Occipital lobe (tissue), 2 donors: ENCODE results near the gene ZSCAN12. TPM values are rescaled to one million over a fixed set of nuclear protein-coding genes. Genes with fewer than 3 reads are reported as not detected.

Source experiments
- DNase-seq: peaks from one replicate; lab custom pipeline; 2025; lab: John Stamatoyannopoulos, UW
- total RNA-seq: library from RNA; depleted of rRNA; stranded (reverse); fragments of >200 nt; gene quantifications from one replicate; pipeline ENCODE4 v1.2.3, GENCODE V29; 2014

Gene ZSCAN12
- total RNA-seq, 1 donor from 2014 or later: 19.0 TPM

DNA sequence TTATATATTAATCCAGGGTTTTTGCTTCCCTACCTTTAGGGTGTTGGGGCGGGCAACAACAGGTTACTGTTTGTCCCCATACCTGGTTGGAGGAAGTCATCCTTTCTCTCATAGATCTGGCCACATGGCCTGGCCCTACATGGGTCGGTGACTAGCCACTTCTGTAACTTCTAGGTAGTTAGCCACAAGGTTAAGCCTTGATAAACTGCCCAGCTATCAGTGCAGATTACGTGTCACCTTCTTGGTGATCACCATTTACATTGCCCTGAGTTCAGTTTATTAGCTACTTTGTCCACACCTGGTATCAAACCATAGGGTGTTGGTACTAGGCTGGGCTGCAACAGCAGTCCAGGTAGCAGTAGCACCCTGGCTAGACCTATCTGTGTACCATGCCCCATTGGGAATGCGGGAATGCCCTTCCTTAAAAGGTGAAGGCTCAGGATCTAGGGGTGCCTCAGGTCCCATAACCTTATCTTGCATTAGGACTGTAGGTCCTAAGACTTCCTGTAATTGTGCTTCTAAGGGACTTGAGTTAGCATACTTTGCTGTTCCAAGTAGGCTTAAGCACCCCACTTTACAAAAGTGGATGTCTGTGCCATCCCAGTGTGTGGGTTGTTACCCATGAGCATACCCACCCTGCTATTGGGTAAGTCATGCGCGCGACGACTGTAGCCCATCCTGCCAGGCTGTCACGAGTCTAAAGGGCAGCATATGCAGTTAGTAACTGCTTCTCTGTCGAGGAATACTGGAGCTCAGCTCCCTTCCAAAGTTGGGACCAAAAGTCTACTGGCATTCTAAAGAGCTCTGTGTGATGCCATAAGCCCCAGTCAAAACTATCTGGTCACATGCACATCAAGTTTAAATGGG lies 44.6 kb downstream of the ZSCAN12 start:
- no peak for DNase-seq

- DNase-seq: peak; percentile 43
Observed at GRCh38 chr6:28353981-28354676, 45.4 kb downstream of the ZSCAN12 start.

GRCh38 chr6:28353356-28353755 lies 46.2 kb downstream of the ZSCAN12 start:
- no peak for DNase-seq

DNA sequence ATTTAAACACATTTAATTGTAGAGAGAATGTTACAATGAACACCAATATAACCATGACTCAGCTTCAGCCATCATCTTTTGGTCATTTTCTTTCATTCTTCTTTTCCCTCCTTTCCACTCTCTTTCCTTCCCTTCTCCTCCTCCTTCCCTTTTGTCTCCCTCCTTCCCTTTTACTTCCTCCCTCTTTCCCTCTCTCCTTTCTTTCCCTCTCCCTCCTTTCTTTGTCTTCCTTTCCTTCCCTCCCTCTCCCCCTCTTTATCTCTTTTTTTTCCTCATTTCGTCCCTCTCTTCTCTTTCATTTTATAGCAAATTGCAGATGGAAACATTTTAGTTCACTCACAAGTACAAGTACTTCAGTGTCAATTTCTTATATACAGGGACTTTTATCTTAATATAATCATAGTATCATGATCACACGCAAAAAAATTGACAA lies 48.0 kb downstream of the ZSCAN12 start:
- no peak for DNase-seq

DNA sequence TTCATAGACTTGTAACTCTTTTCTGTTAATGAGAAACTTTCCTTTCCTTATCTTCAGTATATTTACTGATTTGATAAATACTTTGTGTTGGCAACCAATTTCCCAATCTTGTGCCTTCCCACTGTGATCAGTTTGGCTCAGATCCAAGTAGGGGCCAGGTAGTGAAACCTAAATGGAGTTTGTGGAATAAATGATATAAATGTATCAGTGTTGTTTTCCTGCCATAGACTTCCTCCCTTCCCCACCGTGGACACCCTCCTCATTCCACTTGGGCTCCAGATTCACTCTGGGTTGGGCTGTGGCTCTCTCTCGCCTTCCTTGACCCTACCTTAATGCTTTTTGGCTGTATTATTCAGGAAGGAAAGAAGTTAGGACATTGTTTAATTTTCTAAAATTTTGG lies 48.5 kb downstream of the ZSCAN12 start:
- DNase-seq: no peak

DNA sequence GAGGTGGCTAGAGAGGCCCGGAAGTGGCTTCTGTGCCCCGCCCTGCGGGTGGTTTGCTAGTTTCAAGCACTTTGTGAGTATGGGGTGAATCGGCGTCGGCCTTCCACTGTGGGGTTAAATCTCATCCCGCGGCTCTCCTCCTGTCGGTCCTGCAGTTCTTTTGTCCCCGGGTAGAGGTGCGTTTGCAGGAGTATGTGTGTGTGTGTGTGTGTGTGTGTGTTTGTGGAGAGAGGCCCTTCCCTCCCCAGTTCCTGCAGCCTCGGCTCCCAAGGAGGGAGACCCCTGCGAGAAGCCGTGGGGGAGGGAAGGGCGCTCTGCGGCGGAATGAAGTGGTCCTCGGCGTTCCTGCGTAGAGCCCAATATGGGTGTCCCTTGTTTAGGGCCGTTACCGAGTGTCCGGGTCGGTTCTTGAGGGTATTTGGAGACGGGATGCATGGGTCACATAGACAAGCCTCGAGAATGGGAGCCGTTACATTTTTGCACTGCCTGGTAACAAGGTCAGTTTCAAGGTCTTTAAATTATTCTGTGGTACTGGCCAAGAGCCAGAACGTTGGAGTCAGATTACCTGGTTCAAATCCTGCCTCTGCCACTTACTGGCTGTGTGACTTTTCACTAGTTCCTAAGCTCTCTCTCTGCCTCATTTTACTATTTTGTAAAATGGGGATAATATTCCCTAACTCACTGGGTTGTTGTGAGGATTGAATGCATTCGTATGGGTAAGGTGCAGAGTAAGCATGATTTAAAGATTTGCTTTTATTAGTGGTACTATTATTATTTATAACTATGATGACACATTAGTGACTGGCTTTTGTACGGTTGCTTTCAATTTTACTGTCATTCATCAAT lies 49.4 kb downstream of the ZSCAN12 start, which contains the start of gene ZKSCAN3:
TSS of gene ZKSCAN3 (plus strand) at position 56 of the 846 bp plus-strand sequence. CDS start 9,640 bp downstream, outside the sequence.
- DNase-seq: peak; percentile 80

DNA sequence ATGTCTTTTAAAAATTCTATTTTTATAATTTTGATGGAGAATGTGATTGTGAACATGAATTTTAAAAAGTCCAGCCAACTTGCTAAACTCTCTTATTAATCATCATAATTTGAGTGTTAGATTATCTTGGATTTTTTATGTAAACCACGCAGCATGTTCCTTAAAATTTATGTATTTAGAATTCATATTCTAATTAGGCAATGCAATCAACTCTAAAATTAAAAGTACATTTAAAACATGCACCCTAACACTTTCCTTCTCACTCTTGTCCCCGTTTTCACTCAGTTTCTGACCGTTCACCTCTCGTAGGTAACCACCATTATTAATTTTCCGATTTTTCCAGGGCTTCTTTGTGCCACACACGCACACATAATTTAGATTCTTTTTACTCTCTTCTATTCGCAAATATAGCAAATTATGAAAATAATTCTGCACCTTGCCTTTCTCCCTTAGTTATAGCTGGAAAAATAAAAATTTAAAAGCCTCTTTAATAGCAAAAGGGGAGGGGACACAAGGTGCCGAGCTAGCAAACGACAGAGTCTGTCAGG lies 50.1 kb downstream of the ZSCAN12 start:
- DNase-seq: no peak

GRCh38 chr6:28347119-28347518 lies 52.4 kb downstream of the ZSCAN12 start:
- no peak for DNase-seq

GRCh38 chr6:28345201-28345600 lies 54.3 kb downstream of the ZSCAN12 start:
- DNase-seq: no peak

DNA sequence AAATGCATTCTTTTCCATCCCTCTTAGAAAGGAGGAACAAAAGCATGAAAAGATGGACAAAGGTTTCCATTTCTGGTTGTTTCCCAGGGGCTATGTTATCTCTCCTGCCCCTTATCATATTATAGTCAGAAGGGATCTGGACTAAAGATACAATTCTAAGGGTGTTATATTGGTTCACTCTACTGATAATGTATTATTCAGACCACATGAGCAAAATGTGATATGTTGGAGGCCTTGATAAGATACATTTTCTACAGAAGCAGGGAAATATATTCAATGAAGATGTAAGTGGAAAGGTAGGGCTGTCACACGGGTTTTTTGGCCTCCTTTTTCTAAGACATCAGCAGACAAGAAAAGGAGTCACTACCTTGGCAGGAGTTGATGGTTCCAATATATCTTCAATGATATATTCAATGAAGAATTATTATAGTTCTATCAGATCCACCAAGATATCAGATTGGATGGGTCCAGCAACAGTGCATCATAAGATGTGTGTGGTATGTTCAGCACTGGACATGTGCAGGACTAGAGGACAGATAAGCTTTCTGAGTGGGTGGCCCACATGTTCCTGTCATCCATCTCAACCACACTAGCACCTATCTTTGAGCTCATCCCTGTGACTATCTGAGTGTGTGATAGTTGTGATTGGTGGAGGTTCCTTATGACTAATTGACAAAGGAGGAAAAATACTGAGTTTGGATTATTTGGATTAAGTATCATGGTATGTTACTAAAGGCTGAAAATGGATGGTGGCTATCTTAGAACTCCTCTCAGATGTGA lies 55.5 kb downstream of the ZSCAN12 start:
- DNase-seq: no peak

- DNase-seq: no peak
Observed at GRCh38 chr6:28340310-28341095, 59.0 kb downstream of the ZSCAN12 start.

DNA sequence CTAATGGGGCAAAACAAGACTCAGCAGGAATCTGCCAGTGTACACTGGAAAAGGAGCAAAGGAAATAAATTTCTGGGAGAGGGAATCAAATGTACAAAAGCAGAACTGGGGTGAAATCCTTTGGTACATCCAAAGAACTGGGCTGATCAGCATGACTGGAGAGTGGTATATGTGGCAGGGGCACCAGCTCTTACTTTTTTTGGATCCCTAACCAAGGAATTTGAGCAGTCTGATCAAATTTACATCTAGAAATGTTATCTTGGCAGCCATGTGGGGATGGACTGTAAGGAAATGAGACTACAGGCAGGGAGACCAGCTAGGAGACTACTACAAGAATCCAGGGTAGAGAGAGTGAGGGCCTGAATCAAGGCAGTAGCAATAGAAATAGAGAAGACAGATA lies 62.4 kb downstream of the ZSCAN12 start:
- DNase-seq: no peak

DNA sequence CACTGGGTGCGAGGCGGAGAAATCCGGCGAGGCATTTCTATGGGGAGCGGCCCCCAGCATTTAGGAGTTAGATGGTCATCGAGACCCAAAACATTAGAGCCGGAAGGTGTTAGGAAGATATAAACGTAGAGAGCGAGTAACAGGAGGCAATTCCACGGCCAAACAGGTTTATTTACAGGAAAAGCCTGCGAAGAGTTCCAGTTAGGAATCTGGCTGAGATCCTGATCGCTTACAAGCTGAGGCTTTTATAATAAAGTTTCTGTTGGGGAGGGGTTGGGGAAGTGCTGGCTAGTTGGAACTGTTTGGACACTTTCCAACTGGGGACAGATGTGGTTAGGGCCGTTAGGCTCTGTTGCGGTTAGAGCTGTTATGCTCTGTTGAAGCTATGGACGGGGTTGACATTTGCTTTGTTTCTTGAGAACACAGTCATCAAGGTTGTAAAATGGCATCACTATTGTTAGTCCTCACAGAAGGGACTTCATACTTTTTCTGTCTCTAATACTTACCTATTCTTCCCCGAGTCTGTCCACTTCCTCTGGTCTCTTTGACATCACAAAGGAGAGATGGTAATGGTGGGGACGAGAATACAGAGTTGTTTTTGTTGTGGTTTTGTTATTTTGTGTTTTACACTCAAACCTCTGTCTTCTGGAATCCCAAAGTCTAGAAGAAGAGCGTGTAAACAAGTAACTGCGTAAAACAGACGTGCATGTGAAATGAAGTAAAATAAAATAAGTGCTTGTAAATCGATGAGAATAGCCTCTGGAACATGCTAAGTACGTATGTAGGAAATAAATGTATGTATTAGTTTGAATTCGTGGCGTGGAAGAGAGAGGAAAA lies 63.0 kb downstream of the ZSCAN12 start:
- DNase-seq: no peak

DNA sequence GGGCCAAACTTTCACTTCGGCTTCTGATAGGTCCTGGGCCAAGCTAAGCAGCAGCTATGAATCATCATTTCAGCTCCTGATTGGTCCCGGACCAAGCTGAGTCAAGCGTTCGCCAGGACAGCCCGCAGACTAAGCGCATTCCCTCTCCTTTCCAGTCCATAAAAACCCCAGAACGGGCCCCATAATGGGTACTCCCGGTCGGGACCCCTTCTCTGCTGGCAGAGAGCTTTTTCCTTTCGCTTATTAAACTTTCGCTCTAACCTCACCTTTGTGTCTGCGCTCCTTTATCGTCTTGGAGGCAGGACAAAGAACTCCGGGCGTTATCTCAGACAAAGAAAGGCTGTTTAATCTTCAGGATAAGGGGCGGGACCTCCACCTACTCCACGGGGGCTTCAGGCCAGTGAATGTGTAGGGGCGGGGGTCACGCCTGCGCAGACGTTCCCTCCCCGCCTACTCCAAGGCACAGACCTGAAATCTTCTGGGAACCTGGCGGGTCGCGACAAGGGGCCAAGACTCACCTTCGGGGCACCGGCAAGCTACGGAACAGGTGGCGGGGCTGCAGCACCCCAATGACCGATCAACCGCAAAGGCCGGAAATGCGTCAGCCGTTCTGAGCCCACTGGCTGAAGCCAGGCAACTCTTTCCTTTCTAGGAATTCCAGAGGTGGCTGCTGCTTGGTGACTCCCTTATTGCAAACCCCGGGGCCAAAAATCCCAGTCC lies 63.8 kb downstream of the ZSCAN12 start, which contains the start of gene ZSCAN31:
TSS of gene ZSCAN31 (minus strand) at position 585 of the 720 bp plus-strand sequence. CDS start 6,465 bp downstream, outside the sequence.
- DNase-seq: peak; percentile 94

- DNase-seq: no peak
Observed at GRCh38 chr6:28335040-28335563, 64.4 kb downstream of the ZSCAN12 start.

DNA sequence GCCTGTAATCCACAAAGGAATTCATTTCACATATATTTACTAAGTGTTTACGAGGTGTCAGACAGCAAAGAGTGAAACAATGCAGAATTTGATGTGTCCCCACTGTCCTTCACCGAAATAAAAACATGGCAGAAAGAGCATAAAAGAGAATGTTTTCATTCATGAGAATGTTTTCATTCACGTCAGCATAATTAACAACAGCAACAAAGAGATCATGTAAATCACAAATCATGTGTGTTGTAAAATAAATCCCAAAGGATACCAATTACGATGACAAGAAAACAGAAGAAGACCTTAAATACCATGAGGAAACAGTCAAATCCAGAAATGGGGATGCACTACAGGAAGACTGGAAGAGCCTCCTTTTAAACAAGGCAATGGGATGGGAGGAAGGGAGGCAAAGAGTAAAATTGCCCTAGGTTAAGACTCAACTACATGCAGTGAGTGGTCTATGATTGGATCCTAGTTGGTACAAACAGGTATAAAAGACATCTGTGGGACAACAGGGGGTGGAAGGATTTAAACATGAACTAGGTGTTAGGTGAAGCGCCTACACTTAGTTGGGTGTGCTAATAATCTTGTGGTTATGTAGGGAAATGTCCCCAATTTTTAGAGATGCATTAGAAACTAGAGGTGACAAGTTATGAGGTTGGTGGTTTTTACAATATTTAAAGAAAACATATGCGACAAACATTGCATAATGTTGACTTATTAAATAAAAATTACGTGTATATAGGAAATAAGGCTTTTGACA lies 65.1 kb downstream of the ZSCAN12 start:
- no peak for DNase-seq

GRCh38 chr6:28333599-28334018 lies 65.9 kb downstream of the ZSCAN12 start:
- DNase-seq: no peak
